Measurements from ENCODE around the gene MACROH2A2. TPM values are rescaled to one million over a fixed set of nuclear protein-coding genes. Genes with fewer than 3 reads are reported as not detected.

Gene MACROH2A2
- total and polyA plus RNA-seq, 10 of the 15 experiments (the other 5 are each of a cell fraction or from before 2014, with no cell fraction given) = 0.14 to 0.24 TPM; not detected in 8

DNA sequence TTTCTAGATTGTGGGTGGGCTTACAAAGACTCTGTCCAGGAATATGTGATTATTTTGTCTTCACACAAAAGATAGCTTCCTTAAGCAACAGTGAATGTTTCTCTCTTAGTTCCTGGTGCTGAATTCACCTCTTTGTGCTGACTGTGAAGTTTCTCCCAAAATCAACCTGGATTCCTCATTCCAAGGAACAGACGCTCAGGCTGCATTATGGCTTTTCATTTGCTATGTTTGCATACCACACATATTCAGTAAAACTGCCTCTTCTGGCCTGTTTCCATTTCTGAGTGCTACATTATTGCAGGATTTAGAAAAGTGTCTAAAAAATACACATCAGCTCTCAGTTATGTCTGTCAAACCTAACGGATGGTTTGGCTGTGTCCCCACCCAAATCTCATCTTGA lies 21.5 kb downstream of the MACROH2A2 start (continued):
- TF ChIP-seq NBN (IDR thresholded peaks at IDR 0.05) = no peak
- TF ChIP-seq ATF7 (IDR thresholded peaks at IDR 0.05; ENCODE audit: low read depth) = no peak
- TF ChIP-seq MEF2A (IDR thresholded peaks at IDR 0.05; ENCODE audit: insufficient read depth, low read depth, low read length) = no peak

DNA sequence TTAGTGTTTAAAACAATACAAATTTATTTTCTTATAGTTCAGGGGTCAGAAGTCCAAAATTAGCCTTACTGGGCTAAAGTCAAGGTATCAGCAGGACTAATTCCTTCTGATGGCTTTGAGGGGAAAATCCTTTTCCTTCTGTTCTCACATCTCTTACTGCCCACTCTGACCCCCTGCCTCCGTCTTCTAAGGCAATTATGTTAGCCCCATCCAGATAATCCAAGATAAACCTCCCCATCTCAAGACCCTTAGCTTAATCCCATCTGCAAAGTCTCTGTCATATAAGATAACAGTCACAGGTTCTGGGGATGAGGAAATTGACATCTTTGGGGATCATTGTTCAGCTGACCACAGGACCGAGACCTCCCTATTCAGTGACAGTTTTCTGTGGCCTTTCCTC lies 22.3 kb downstream of the MACROH2A2 start:
- Histone ChIP-seq H3K27ac (ENCODE audit: control insufficient read depth, insufficient read depth) (no peak overlapping the region), H3K79me2 (ENCODE audit: control insufficient read depth, insufficient read depth, low read length) (no peaks in the 10 kb centered on the region), H3K4me3 (no peak overlapping the region), H2AFZ (ENCODE audit: control insufficient read depth, low read depth, low read length) (no peak overlapping the region), H4K20me1 (ENCODE audit: control insufficient read depth, insufficient read depth) (no peaks in the 10 kb centered on the region), H3K4me2 (ENCODE audit: control insufficient read depth, insufficient read depth) (no peak overlapping the region), H3K27me3 (replicated peaks in 1 of 2; ENCODE audit: control insufficient read depth in 2 of 2, insufficient read depth in 2 of 2, low read length in 1 of 2) (peaks cover 0 to 2% of the 10 kb centered on the region in 2 experiments; a peak in 3 of 4 replicates), H3K9ac (ENCODE audit: control insufficient read depth, insufficient read depth, low read length) (no peak overlapping the region), H3K36me3 (ENCODE audit: control insufficient read depth in 2 of 2, insufficient read depth in 2 of 2, low read length in 1 of 2) (no peaks in the 10 kb centered on the region), H3K4me1 (ENCODE audit: control insufficient read depth, insufficient read depth, low read length) (no peaks in the 10 kb centered on the region), H3K9me3 (replicated peaks; ENCODE audit: control insufficient read depth, insufficient read depth, low read length) (no peaks in the 10 kb centered on the region)
- in situ Hi-C loops (cut with MboI) = no loop called here
- no TSS peak for BruUV-seq (replicated peaks)
- ChIA-PET POLR2A (no interaction called here), RAD21 (ENCODE audit: unreplicated experiment) (no interaction called here), SMC1A (ENCODE audit: uncharacterized antibody, unreplicated experiment) (no interaction called here), CTCF (no interaction called here)
- intact Hi-C loops (cut with micrococcal nuclease; ENCODE audit: unreplicated experiment) = no loop called here
- FAIRE-seq = no peak
- WGBS (ENCODE audit: insufficient coverage, insufficient replicate concordance, low lambda C conversion rate, missing lambda C conversion rate) = 43% methylated on average over 2 of the region's 2 CpGs
- TF ChIP-seq RAD51 (IDR thresholded peaks at IDR 0.05) = no peak
- TF ChIP-seq KLF5 (IDR thresholded peaks at IDR 0.05; ENCODE audit: partially characterized antibody) = no peak
- no peak for TF ChIP-seq NR2C2 (IDR thresholded peaks at IDR 0.05; ENCODE audit: borderline replicate concordance, control insufficient read depth, insufficient read length, low read depth)
- no peak for TF ChIP-seq ZNF622 (IDR thresholded peaks at IDR 0.05)
- no peak for TF ChIP-seq SMAD5 (IDR thresholded peaks at IDR 0.05; ENCODE audit: low read depth)
- no peak for TF ChIP-seq BCL11A (IDR thresholded peaks at IDR 0.05; ENCODE audit: low read depth, low read length)
- TF ChIP-seq NBN (IDR thresholded peaks at IDR 0.05) = no peak
- TF ChIP-seq CEBPZ (IDR thresholded peaks at IDR 0.05; ENCODE audit: low read depth, low read length) = no peak
- TF ChIP-seq, protein P1, sequence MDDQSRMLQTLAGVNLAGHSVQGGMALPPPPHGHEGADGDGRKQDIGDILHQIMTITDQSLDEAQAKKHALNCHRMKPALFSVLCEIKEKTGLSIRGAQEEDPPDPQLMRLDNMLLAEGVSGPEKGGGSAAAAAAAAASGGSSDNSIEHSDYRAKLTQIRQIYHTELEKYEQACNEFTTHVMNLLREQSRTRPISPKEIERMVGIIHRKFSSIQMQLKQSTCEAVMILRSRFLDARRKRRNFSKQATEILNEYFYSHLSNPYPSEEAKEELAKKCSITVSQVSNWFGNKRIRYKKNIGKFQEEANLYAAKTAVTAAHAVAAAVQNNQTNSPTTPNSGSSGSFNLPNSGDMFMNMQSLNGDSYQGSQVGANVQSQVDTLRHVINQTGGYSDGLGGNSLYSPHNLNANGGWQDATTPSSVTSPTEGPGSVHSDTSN (IDR thresholded peaks at IDR 0.05; ENCODE audit: insufficient replicate concordance, low read depth, low read length) = no peak
- no peak for TF ChIP-seq RELB (IDR thresholded peaks at IDR 0.05; ENCODE audit: low read depth)
- no peak for TF ChIP-seq PAX8 (IDR thresholded peaks at IDR 0.05)
- no peak for TF ChIP-seq NFYA (IDR thresholded peaks at IDR 0.05; ENCODE audit: borderline replicate concordance, low read depth, low read length)
- TF ChIP-seq TARDBP (IDR thresholded peaks at IDR 0.05; ENCODE audit: borderline replicate concordance) = no peak
- no peak for TF ChIP-seq MYB (IDR thresholded peaks at IDR 0.05; ENCODE audit: borderline replicate concordance, low read depth, low read length)
- no peak for TF ChIP-seq RELA (IDR thresholded peaks at IDR 0.05; ENCODE audit: borderline replicate concordance, partially characterized antibody)
- TF ChIP-seq NRF1 (conservative IDR thresholded peaks at IDR 0.05; ENCODE audit: low read depth, low read length) = no peak
- TF ChIP-seq BACH1 (IDR thresholded peaks at IDR 0.05; ENCODE audit: borderline replicate concordance) = no peak
- no peak for DNase-seq (ENCODE audit: low read depth, low spot score)
- no peak for ATAC-seq

All from GM12878 (cell line).